HG03354 (cell line): ENCODE measurements around the gene LCLAT1.
"Not testable (repeated sequence)": the region's sequence is repeated elsewhere in the genome, so short reads cannot be mapped to it uniquely, and the experiment has no call there.

Experiments
- ATAC-seq: cut with Tn5 transposase; IDR thresholded peaks from one replicate; pipeline ENCODE4 v1.9.1; 2021; ENCODE audit warnings: mild to moderate bottlenecking; ENCODE audit not compliant: unreplicated experiment, poor library complexity, severe bottlenecking

LCLAT1 gene

DNA sequence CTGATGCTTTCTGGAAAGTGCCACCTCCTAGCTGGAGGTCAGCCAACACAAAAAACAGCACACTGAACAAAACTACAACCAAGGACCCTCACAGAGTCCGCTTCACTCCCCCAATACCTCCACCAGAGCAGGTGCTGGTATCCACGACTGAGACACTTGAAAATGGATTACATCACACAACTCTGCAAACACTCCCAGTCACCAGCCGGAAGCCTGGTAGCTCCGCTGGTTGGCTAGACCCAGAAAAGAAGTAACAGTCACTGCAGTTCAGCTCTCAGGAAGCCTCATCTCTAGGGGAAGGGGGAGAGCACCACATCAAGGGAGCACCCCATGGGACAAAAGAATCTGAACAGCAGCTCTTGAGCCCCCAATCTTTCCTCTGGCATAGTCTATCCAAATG, 175.4 kb downstream of the LCLAT1 start:
- no peak for ATAC-seq

DNA sequence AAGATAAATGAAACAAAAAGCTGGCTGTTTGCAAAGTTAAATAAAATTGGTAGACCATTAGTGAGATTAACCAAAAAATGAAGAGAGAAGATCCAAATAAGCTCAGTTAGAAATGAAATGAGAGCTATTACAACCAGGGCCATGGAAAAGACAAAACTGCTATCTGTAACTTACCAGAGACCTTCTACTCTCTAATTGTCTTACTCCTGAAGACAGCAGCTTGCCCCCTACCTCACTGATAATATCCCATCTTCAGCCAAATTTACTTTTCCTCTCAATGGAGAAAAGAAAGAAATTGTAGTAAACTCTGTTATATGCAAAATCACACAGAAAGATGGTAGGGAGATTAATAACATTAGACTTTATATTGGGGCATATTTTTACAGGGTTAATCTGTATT, 178.2 kb downstream of the LCLAT1 start:
- no peak for ATAC-seq

DNA sequence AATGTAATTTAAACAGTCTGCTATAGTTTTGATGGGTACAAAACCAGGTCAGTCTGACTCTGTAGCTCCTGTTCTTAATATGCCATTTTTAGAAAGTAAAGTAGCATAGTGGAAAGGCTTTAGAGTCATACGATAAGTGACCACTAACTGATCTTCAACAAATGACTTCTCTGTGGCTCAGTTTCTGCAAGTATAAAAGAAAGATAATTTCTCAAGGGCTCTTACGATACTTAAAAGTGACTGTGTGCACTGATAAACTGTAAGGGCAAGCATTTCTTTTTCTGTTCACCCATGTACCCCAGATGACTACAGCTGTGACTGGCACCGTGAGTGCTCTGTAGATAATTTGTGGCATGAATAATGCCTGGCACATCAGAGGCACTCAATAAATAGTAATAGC, 178.7 kb downstream of the LCLAT1 start:
- no peak for ATAC-seq

DNA sequence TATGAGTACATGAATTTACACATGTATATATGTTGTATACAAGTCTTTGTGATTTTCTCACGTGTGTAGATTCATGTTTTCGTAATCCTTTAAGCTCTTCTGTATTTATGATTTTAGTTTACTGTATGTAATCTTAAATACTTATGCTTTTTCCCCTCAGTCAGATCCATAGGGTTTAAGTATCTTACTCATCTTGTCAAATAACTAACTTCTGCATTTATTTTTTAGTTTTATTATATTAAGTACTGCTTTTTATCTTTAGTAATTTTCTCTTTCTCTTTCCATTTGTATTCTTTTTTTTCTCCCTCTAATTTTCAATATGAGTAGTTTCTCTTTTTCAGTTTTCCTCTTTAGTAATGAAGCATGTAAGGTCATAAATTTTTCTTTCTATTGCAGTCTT, 179.4 kb downstream of the LCLAT1 start:
- ATAC-seq: no peak

DNA sequence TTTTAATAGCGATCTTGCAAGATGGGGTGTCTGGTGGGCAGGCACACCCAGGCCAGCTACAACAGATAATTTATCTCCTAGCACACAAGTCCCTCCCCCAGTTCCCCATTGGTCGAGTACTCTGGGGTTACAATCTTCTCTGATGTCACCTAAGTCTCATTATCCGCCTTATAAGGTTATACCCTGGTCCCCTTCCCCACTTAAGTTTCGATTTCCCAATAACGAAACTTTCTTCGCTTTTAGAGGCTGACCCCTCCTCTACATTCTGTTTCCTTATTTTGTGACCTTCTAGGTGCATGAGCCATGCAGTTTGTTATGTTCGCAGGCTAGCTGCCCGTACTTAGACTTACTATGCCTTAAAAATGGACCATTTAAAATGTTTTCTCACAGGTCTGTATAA, 180.1 kb downstream of the LCLAT1 start:
- ATAC-seq: no peak

DNA sequence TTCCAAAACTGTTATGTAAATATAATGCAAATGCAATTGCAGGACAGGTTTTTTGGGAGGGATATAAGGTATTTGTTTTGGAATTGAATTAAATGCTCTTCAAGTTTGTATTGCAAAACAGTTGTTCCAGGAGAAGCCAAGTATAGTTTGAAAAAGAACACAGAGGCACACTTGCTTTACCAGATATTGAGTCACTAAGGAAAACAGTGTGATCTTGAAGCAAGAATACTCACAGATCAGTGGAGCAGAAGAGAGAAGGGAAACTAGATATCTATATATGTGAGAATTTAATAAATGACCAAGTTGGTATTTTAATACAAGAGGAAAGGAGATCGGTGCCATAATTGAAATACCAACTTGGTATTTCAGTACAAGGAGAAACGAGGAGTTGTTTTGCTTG, 181.3 kb downstream of the LCLAT1 start:
- no peak for ATAC-seq

DNA sequence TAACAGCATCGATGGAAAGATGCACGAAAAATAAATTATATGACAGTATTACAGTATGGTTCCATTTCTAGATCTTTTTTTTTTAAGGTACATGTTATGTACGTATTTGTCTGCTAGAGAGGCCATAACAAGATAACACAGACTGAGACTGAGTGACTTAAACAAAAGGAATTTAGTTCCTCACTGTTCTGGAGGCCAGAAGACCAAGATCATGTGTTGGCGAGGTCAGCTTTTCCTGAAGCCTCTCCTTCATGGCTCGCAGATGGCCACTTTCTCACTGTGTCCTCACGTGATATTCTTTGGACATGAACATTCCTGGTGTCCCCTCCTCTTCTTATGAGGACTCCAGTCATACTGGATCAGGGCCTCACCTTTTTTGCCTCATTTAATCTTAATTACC, 182.8 kb downstream of the LCLAT1 start:
- ATAC-seq: no peak

DNA sequence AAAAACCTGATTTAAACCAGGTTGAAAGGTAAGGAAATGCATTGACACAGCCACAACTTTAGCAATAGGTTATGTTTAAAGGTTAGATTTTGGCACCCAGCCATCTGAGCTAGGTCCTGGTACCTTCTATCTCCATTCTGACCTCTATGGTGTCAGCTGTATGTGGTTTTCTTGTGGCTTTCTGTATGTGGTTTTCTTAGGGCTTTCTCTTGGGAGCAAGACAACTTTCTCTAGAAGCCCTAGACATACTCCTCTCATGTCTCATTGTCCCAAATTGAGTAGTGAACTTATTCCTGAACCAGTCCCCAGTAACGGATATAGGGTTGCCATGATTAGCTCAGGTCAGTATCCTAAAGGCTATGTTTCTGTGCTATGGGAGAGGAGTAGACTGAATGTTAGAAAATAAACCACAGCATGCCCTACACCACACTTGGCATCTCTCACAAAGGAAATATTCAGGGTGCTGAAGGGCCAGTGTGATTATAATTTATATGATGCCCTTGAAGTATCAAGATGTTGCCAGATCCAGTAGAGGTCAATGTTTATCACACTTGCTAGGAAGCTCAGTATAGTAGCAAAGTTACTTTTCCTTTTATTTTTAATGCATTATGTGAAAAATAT, 184.1 kb downstream of the LCLAT1 start:
- no peak for ATAC-seq

DNA sequence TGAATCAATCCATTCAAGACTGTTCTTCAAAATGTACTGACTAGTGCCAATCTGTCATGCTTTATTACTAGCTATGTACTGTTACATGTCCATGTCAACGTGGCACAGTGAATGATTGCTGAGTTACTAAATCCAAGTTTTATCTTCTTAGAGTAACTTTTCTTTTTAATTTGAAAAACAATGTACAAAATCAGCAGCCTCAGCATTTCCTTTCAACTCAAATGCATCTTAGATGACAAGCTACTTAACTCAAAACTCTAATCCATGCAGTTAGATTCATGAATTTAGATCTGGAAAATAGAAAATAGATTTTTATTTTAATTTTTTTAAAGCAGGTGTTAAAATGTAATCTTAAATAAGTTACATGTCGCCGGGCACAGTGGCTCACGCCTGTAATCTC, 186.0 kb downstream of the LCLAT1 start:
- no peak for ATAC-seq

DNA sequence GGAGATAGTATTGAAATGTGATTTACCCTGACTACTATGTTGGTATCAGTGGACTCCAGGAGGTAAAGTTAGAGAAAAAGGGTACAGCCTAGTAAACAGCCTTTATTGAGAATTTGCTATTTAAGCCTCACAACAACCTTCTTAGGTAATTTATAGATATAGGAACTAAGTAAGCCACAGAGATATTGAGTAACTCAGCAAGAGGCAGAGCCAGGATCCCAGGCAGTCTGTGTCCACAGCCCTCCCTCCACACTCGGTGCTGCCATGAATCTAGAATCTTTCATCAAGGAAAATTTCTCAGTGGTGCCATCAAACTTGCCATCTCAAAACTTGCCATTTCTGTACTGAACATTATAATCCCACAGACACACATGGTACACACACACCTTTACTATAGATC, 189.3 kb downstream of the LCLAT1 start:
- no peak for ATAC-seq

- no peak for ATAC-seq
Measured at GRCh38 chr2:30639836-30640235, 192.8 kb downstream of the LCLAT1 start.

DNA sequence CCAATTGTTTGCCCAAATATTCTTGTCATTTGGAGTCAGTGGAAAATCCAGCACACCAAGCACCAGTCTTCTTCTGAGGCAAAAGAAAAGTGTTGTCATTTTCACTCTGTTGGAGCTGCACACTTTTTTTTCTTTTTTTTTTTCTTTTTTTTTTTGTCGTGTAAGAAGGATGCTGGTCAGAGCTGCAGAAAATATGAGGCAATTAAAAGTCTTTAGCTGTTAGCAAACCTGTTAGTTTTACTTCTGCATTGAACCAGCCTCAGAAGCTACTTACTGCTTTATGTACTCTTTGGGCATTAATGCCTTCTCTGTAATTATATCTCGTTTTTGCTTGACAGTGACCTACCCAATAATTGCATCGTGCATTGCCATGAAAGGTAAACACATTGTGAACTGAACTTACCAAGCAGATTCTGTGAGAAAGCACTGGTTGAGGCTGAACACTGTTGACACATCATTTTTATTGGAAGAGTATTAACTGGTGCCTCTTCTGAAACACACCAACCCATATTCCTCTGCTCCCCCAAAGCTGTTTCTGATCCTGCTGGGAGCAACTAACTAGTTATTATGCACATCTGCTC, 194.8 kb downstream of the LCLAT1 start:
- ATAC-seq: no peak

DNA sequence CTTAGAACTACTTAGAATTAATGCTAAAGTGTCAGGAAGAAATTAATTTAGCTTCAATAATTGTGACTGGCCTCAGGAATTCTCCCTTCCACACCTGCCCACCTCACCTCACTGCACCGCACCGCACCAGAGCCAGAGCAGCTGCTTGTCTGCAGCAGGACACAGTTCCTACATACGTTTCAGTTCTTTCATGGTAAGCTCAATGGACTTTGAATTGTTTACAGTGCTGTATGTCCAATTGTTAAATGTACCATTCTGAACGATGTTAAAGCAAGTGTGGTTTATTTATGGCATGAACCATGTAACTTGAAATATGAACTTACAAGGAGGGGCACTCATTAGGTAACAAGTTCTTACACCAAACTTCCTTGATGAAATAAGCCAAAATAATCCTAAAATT, 196.0 kb downstream of the LCLAT1 start:
- ATAC-seq: not testable (repeated sequence)

GRCh38 chr2:30643674-30644073, 196.6 kb downstream of the LCLAT1 start:
- no peak for ATAC-seq

GRCh38 chr2:30645081-30645744, 198.2 kb downstream of the LCLAT1 start:
- ATAC-seq: no peak

GRCh38 chr2:30645745-30646119, 198.7 kb downstream of the LCLAT1 start:
- no peak for ATAC-seq

DNA sequence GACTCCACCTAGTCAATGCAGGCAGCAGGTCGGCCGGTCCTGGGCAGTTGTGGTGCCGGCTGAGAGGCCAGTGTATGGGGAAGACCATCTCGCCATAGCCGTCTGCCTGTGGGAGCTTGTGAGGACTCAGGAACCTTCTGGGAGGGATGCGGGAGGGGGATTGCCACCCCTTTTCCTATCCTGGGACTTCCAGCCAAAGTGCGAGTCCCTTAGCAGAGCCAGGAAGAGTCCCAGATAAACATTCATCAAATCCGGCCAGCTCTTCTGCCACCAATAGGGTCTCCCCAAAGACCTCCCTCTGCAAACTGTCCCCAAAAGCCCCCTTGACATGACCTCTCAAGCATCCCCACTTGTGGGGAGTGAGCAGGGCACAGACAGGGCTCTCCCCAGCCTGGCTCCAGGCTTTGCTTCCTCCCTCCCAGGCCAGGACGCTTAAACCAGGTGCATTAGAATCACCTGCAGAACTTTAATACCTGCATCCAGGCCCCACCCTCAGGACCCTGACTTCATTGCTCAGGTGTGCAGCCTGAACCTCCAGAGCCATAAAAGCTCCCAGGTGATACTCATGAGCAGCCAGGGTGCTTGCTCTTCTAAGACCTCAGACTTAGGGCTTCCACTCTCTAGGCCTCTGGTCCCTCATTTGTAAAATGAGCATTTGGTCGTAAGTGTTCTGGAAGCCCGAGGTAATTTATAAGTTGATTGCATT, 200.9 kb downstream of the LCLAT1 start:
- no peak for ATAC-seq

DNA sequence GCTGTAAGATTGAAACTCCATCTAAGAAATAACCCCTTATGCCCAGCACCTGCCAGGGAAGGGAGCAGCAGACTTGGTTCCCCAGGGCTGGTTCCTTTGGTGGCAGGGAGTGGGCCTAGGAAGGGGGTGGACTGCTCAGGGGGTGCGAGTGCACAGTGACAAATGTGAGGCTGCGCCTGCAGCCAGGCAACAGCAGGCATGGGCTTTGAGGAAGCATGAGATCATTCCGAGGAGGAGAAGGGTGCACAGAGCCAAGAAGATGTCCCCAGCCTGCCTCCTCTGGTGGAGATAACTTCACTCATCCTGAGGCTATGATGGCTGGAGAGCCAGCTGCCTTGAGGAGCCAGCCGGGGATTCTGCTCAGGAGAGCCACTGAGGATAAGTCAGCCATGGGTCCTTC, 202.2 kb downstream of the LCLAT1 start:
- ATAC-seq: no peak

DNA sequence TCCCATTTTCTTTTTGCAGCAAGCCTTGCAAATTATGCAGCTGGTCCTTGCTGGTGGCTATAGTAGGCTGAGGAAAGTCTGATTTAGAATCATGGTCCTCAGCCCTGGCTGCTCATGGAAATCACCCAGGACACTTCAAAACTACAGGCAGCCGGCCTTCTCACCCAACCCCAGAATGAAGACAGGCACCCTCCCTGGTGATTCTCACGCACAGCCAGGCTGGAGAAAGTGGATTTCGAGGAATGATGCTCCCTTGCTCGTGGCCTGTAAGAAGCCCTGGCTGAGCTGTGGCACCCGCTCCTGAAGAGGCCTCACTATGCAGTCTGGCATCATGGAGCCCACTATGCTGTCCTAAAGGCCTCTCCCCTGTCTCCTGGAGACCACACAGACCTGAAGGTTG, 202.8 kb downstream of the LCLAT1 start:
- ATAC-seq: no peak

DNA sequence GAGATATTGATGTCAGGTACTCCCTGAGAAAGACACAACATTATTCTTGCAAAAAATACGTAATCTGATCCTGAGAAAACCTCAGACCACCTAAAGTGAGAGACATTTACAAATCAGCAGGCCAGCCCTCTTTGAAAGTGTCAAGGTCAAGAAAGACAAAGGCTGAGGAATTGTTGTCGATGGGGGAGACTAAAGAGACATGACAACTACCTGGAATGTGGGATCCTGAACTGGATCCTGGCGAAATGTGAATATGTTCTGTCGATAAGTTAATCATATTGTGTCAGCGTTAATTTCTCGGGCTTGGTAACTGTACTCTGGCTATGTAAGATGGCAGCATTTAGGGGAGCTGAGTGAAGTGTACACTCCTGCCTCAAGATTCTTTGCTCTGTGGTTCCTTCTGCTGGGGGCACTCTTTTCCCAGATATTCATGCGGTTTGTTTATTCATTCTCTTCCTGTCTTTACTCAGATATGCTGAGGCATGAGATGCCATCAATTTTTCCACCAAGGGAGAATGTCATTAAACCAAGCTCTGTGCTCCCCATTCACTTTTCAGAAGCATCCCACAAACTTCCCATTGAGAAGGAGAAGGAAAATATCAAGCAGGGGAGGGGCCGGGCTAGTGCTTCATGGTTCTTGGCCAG, 205.3 kb downstream of the LCLAT1 start:
- no peak for ATAC-seq

GRCh38 chr2:30653847-30654246, 206.8 kb downstream of the LCLAT1 start:
- no peak for ATAC-seq
